HL-60 (cell line): ENCODE results near the gene SLC3A2.

Experiments used
- GABPA ChIP-seq: IDR thresholded peaks from 2 replicates; pipeline ENCODE4 v1.6.1; 2012; ENCODE audit warnings: low read depth
- POLR2AphosphoS5 ChIP-seq: IDR thresholded peaks from 2 replicates; pipeline ENCODE4 v1.6.1; 2012; ENCODE audit warnings: low read depth
- TF ChIP-seq, protein P1 (sequence below): IDR thresholded peaks from one replicate; pipeline ENCODE4 v1.5.1; 2011; ENCODE audit warnings: low read length, control low read depth, inconsistent platforms; ENCODE audit not compliant: insufficient read depth

DNA sequence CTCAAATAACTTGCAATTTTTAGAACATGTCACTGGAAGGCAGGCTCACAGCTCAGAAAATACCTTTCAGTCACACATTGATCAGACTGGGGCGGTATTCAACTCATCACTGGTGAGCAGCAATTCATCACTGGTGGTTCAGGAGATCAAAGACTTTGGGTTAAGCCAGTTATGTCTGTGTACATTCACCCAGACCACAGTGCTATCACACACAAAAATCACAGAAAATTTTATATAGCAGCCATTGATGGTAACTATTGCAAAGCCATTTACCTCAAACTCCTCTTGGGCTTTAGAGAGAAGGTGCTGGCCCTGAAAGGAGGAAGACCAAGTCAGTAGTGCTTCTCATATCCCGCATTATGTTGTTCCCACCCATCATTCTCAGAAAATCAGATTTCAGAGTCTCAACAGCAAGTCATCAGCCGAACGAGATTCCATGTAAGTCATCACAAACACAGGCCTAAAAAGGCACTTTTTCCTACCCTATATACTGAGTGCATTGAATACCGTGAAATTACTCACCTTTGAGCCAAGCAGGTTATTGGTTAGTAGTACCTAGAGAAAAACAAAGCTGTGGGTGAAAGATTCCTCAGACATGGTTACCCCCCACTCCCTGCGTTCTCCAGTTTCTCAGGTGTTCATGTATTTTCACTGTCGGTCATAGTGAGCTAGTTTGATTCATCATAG, 27.3 kb upstream of the SLC3A2 start:
- TF ChIP-seq POLR2AphosphoS5, result peak; percentile 58
- TF ChIP-seq, protein P1, sequence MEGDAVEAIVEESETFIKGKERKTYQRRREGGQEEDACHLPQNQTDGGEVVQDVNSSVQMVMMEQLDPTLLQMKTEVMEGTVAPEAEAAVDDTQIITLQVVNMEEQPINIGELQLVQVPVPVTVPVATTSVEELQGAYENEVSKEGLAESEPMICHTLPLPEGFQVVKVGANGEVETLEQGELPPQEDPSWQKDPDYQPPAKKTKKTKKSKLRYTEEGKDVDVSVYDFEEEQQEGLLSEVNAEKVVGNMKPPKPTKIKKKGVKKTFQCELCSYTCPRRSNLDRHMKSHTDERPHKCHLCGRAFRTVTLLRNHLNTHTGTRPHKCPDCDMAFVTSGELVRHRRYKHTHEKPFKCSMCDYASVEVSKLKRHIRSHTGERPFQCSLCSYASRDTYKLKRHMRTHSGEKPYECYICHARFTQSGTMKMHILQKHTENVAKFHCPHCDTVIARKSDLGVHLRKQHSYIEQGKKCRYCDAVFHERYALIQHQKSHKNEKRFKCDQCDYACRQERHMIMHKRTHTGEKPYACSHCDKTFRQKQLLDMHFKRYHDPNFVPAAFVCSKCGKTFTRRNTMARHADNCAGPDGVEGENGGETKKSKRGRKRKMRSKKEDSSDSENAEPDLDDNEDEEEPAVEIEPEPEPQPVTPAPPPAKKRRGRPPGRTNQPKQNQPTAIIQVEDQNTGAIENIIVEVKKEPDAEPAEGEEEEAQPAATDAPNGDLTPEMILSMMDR, result no peak
- TF ChIP-seq GABPA, result no peak
